ENCODE results near the gene RP9. TPM values are rescaled to one million over a fixed set of nuclear protein-coding genes. Genes with fewer than 3 reads are reported as not detected.

The RP9 gene
- total RNA-seq, 1 experiment from 2014 or later: 16.2 TPM

DNA sequence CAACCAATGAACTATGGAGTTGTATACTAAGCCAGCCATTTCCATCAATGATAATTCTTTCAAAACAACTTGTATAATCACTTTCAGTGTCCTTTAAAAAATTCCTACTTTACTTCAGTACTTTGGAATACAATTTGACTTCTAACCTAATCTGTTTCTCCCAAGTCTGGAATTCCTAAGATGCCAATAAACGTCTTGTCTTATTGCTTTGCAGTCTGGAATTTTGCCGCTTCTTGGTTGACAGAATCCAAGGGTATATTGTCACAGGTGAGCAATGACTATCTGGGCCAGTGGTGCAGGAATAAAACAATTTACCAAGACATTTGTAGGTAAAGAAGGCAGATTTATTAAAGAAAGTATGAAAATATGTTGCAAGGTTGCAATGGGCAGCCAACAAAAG lies 21.8 kb downstream of the RP9 start:
- H3K9me3 ChIP-seq (ENCODE audit: control insufficient read depth, low read depth, low read length): no peaks in the 10 kb centered on the region
- DNase-seq: no peak
- H3T11ph ChIP-seq (ENCODE audit: low read length): no peak overlapping the region
- H3K9me3 Mint-ChIP-seq: no peaks in the 10 kb centered on the region; a peak in 1 of 5 replicates
- no peak overlapping the region for H3K4me2 ChIP-seq (ENCODE audit: insufficient read depth, insufficient read length, low read length)
- H2BK15ac ChIP-seq (ENCODE audit: low read depth, low read length): no peak overlapping the region
- no peak overlapping the region for H3K4me3 Mint-ChIP-seq
- H4K91ac ChIP-seq (ENCODE audit: insufficient read length, low read depth, low read length): no peak overlapping the region
- H3K79me1 ChIP-seq (ENCODE audit: insufficient read depth, low read depth, low read length, poor library complexity, severe bottlenecking): no peaks in the 10 kb centered on the region
- H3K18ac ChIP-seq (ENCODE audit: insufficient read length, low read depth, low read length): no peak overlapping the region
- H3K56ac ChIP-seq (ENCODE audit: insufficient read length, low read depth, low read length): no peak overlapping the region
- no peak overlapping the region for H2BK20ac ChIP-seq (ENCODE audit: low read depth, low read length, poor library complexity, severe bottlenecking)
- no peak overlapping the region for H4K5ac ChIP-seq (ENCODE audit: insufficient read length, low read depth, low read length)
- no CpG with 5 or more reads among the region's 2 CpGs for WGBS (ENCODE audit: extremely low coverage, insufficient read length, low lambda C conversion rate)
- H2BK5ac ChIP-seq (ENCODE audit: insufficient read length, low read length): no peak overlapping the region
- H3K27ac Mint-ChIP-seq: no peak overlapping the region
- no peaks in the 10 kb centered on the region for H3K27me3 ChIP-seq (ENCODE audit: insufficient read depth, low read length)
- no peak overlapping the region for H2AK5ac ChIP-seq (ENCODE audit: insufficient read length, low read length)
- no peaks in the 10 kb centered on the region for H3K79me2 ChIP-seq (ENCODE audit: insufficient read depth, low read length)
- H3K14ac ChIP-seq (ENCODE audit: insufficient read depth, low read length): no peak overlapping the region
- no peak overlapping the region for H3K9ac ChIP-seq (ENCODE audit: extremely low read depth, insufficient read length, low read length)
- H3K23me2 ChIP-seq (ENCODE audit: insufficient read length, low read depth, low read length, poor library complexity, severe bottlenecking): no peaks in the 10 kb centered on the region
- no peak overlapping the region for H2BK12ac ChIP-seq (ENCODE audit: insufficient read length, low read depth, low read length)
- H3K27ac ChIP-seq (ENCODE audit: insufficient read length, low read depth, low read length): no peak overlapping the region
- H2BK120ac ChIP-seq (ENCODE audit: low read depth, low read length, poor library complexity, severe bottlenecking): no peak overlapping the region
- 0 out of 7 replicates have a peak, but pooled peaks cover 0 to 1% (median 0%) of the 10 kb centered on the region in 3 experiments for H3K36me3 Mint-ChIP-seq (ENCODE audit: insufficient read depth in 1 of 3, low read depth in 3 of 3)
- no peaks in the 10 kb centered on the region; the same call in 1 of the 2 replicates for H3K27me3 Mint-ChIP-seq (ENCODE audit: low read depth)
- no peak overlapping the region for H4K8ac ChIP-seq (replicated peaks; ENCODE audit: insufficient read length, low read depth, low read length)
- no peaks in the 10 kb centered on the region for H3K4me1 ChIP-seq (ENCODE audit: insufficient read depth, low read length)
- no peak overlapping the region for H2AFZ ChIP-seq (ENCODE audit: low read length)
- H3K4me1 Mint-ChIP-seq: no peaks in the 10 kb centered on the region
- TF ChIP-seq, protein P1, sequence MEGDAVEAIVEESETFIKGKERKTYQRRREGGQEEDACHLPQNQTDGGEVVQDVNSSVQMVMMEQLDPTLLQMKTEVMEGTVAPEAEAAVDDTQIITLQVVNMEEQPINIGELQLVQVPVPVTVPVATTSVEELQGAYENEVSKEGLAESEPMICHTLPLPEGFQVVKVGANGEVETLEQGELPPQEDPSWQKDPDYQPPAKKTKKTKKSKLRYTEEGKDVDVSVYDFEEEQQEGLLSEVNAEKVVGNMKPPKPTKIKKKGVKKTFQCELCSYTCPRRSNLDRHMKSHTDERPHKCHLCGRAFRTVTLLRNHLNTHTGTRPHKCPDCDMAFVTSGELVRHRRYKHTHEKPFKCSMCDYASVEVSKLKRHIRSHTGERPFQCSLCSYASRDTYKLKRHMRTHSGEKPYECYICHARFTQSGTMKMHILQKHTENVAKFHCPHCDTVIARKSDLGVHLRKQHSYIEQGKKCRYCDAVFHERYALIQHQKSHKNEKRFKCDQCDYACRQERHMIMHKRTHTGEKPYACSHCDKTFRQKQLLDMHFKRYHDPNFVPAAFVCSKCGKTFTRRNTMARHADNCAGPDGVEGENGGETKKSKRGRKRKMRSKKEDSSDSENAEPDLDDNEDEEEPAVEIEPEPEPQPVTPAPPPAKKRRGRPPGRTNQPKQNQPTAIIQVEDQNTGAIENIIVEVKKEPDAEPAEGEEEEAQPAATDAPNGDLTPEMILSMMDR (conservative IDR thresholded peaks at IDR 0.05): no peak
- no peaks in the 10 kb centered on the region for H4K20me1 ChIP-seq (ENCODE audit: control insufficient read depth, insufficient read depth, insufficient read length)
- no peak overlapping the region for H3K4ac ChIP-seq (ENCODE audit: low read depth, low read length)
- H3K23ac ChIP-seq (ENCODE audit: insufficient read length, low read depth, low read length): no peak overlapping the region

All from H9 (cell line).